Endothelial cell of umbilical vein (primary cell): ENCODE data around the gene AP3S1.

Experiments used
- JUN ChIP-seq: IDR thresholded peaks from 2 replicates; pipeline ENCODE4 v1.6.1; 2011; ENCODE audit warnings: borderline replicate concordance, low read depth; ENCODE audit not compliant: insufficient read length, insufficient read depth
- MYC ChIP-seq: IDR thresholded peaks from one replicate; pipeline ENCODE4 v1.6.1; 2011; ENCODE audit warnings: mild to moderate bottlenecking, low read depth, low read length
- POLR2A ChIP-seq: IDR thresholded peaks from 2 replicates; pipeline ENCODE4 v1.6.1; 2012; ENCODE audit warnings: low read depth, mild to moderate bottlenecking, control low read depth, low read length
- TF ChIP-seq, protein P1 (sequence below), 2 donors: IDR thresholded peaks; 1 replicate in 1 of 2; 2 replicates in 1 of 2; pipeline ENCODE4 v1.5.1; 2011; ENCODE audit warnings: low read length in 2 of 2, mild to moderate bottlenecking in 2 of 2, moderate library complexity in 2 of 2, control low read depth in 1 of 2, inconsistent platforms in 1 of 2, low read depth in 1 of 2; ENCODE audit not compliant: insufficient read depth in 1 of 2; ENCODE audit errors: extremely low read depth in 1 of 2

GRCh38 chr5:115954144-115954543 is 112.4 kb downstream of the AP3S1 start:
- TF ChIP-seq MYC: no peak
- no peak for TF ChIP-seq POLR2A
- no peak for TF ChIP-seq JUN
- TF ChIP-seq, protein P1, sequence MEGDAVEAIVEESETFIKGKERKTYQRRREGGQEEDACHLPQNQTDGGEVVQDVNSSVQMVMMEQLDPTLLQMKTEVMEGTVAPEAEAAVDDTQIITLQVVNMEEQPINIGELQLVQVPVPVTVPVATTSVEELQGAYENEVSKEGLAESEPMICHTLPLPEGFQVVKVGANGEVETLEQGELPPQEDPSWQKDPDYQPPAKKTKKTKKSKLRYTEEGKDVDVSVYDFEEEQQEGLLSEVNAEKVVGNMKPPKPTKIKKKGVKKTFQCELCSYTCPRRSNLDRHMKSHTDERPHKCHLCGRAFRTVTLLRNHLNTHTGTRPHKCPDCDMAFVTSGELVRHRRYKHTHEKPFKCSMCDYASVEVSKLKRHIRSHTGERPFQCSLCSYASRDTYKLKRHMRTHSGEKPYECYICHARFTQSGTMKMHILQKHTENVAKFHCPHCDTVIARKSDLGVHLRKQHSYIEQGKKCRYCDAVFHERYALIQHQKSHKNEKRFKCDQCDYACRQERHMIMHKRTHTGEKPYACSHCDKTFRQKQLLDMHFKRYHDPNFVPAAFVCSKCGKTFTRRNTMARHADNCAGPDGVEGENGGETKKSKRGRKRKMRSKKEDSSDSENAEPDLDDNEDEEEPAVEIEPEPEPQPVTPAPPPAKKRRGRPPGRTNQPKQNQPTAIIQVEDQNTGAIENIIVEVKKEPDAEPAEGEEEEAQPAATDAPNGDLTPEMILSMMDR (IDR thresholded peaks at IDR 0.05; ENCODE audit: extremely low read depth in 1 of 2, insufficient read depth in 1 of 2, low read depth in 1 of 2, low read length in 2 of 2): no peak
